HepG2 (cell line): ENCODE measurements around the gene FAM181A. TPM values are rescaled to one million over a fixed set of nuclear protein-coding genes. Genes with fewer than 3 reads are reported as not detected.

ENCODE experiments used
- ATAC-seq: fragments of 200-7000 bp; cut with Tn5 transposase; 3 replicates; pipeline ENCODE4 v1.9.1; 2020; ENCODE audit warnings: mild to moderate bottlenecking, moderate library complexity
- BruUV-seq: library from RNA; stranded (reverse); fragments of 400-500 nt; replicated peaks from 2 replicates; lab custom pipeline; 2021; lab: Mats Ljungman, UMichigan
- CTCF ChIA-PET: fragments of 300-600 bp; formaldehyde crosslinking; extraction: SDS; loops from one replicate; lab custom pipeline; 2021; ENCODE audit warnings: low total read pairs, inconsistent platforms, low intra/inter-chr PET ratio; lab: Yijun Ruan, JAX
- POLR2A ChIA-PET: fragments of 350-600 bp; sonication (Branson Sonifier 250); formaldehyde crosslinking; loops from one replicate; lab custom pipeline; 2020; ENCODE audit warnings: antibody characterized with exemption, inconsistent platforms; lab: Yijun Ruan, JAX
- DNase-seq: peaks from one replicate; pipeline ENCODE4 v3.0.0-alpha.2; 2015; ENCODE audit warnings: low spot score
- FAIRE-seq: peaks from 3 replicates; lab custom pipeline; 2011; peaks lifted over from hg19 to GRCh38; lab: Jason Lieb, UNC
- H2AFZ ChIP-seq: one replicate; pipeline ENCODE4 v1.6.1; 2011; ENCODE audit warnings: low read length, inconsistent platforms
- H3K27ac ChIP-seq: fragments of 300-600 bp; 3 replicates; pipeline ENCODE4 v1.8.0; 2011; ENCODE audit warnings: mixed run types, mild to moderate bottlenecking, mixed read lengths, low read length, inconsistent platforms; ENCODE audit not compliant: insufficient read depth; ENCODE audit errors: extremely low read length
- H3K27me3 ChIP-seq, 2 experiments: fragments of 200-600 bp in 1 of 2; 2 replicates in 1 of 2; 3 replicates in 1 of 2; pipeline versions ENCODE4 v1.6.0 to v1.8.0; 2011; ENCODE audit warnings: low read length in 2 of 2, mild to moderate bottlenecking in 2 of 2, moderate library complexity in 2 of 2, inconsistent platforms in 1 of 2; ENCODE audit not compliant: insufficient read depth in 2 of 2, control insufficient read depth in 1 of 2
- H3K36me3 ChIP-seq, 2 experiments: fragments of 200-600 bp in 1 of 2; replicated peaks in 1 of 2; 2 replicates in 1 of 2; 3 replicates in 1 of 2; pipeline versions ENCODE4 v1.5.1 to v1.8.0; 2011; ENCODE audit warnings: low read length in 2 of 2, inconsistent platforms in 1 of 2; ENCODE audit not compliant: insufficient read depth in 2 of 2, control insufficient read depth in 1 of 2
- H3K4me1 ChIP-seq: 2 replicates; pipeline ENCODE4 v1.5.1; 2012; ENCODE audit warnings: low read length, inconsistent platforms; ENCODE audit not compliant: insufficient read depth
- H3K4me2 ChIP-seq: 2 replicates; pipeline ENCODE4 v1.6.0; 2011; ENCODE audit warnings: low read depth, low read length, inconsistent platforms
- H3K4me3 ChIP-seq, 3 experiments: fragments of 200-600 bp in 1 of 3; sonication (generic), shearing (Covaris generic) in 1 of 3; replicated peaks in 1 of 3; 2 replicates each; pipeline ENCODE4 v1.5.1; 2011 to 2016; ENCODE audit warnings: low read length in 3 of 3, inconsistent platforms in 2 of 3, low read depth in 2 of 3, mild to moderate bottlenecking in 2 of 3, control low read depth in 1 of 3, mixed read lengths in 1 of 3; ENCODE audit not compliant: insufficient read depth in 1 of 3
- H3K79me2 ChIP-seq: one replicate; pipeline ENCODE4 v1.6.1; 2011; ENCODE audit warnings: low read length, inconsistent platforms; ENCODE audit not compliant: insufficient read depth
- H3K9ac ChIP-seq: 2 replicates; pipeline ENCODE4 v1.6.0; 2011; ENCODE audit warnings: mild to moderate bottlenecking, low read depth, low read length, inconsistent platforms; ENCODE audit not compliant: insufficient read depth
- H3K9me3 ChIP-seq: 2 replicates; pipeline ENCODE4 v1.5.1; 2012; ENCODE audit warnings: mild to moderate bottlenecking, low read length
- H4K20me1 ChIP-seq: 2 replicates; pipeline ENCODE4 v1.6.0; 2011; ENCODE audit warnings: inconsistent platforms, mild to moderate bottlenecking, low read length, moderate library complexity; ENCODE audit not compliant: insufficient read depth
- KDM2A ChIP-seq: sonication (generic); formaldehyde crosslinking; IDR thresholded peaks from 2 replicates; pipeline ENCODE4 v1.4.0; 2020; ENCODE audit warnings: low read depth, missing genetic modification reagents, borderline replicate concordance
- SNAI1 ChIP-seq: sonication (generic); formaldehyde crosslinking; IDR thresholded peaks from 2 replicates; pipeline ENCODE4 v1.5.0; 2020; ENCODE audit warnings: mild to moderate bottlenecking, missing genetic modification reagents, borderline replicate concordance
- ZNF570 ChIP-seq: sonication (generic); formaldehyde crosslinking; IDR thresholded peaks from 2 replicates; pipeline ENCODE4 v1.4.0; 2020; ENCODE audit warnings: mild to moderate bottlenecking, missing genetic modification reagents, borderline replicate concordance
- WGBS: methylation state at CpG from one replicate; pipeline ENCODE4 v1.1.6; 2017; ENCODE audit warnings: low lambda C conversion rate; 5-methylcytosine and 5-hydroxymethylcytosine counted together
- in situ Hi-C: cut with HindIII; loops from 2 replicates; pipeline ENCODE4 v1.10.0; 2017; ENCODE audit warnings: low pct_unique_long_range_greater_than_20kb; ENCODE audit not compliant: extremely low pct_ligation_motif_present
- intact Hi-C: fragments of 100-400 bp; cut with micrococcal nuclease; formaldehyde crosslinking; loops from one replicate; pipeline ENCODE4 v1.10.0; 2022; ENCODE audit not compliant: unreplicated experiment
- polyA plus RNA-seq, 8 experiments: library from polyadenylated mRNA; depleted of rRNA in 3 of 8; stranded (reverse) in 7 of 8; unstranded in 1 of 8; fragments of >200 nt; fragmentation: Illumina TruSeq in 4 of 8; extraction: Trizol in 4 of 8; gene quantifications; 2 replicates each; pipeline versions ENCODE4 v1.2.1 to v1.2.3, GENCODE V29; 2011 to 2016; ENCODE audit warnings: low read depth in 4 of 8, missing spikeins in 1 of 8, mixed read lengths in 1 of 8; ENCODE audit not compliant: insufficient read depth in 1 of 8
- total RNA-seq, 5 experiments: library from RNA; depleted of rRNA; stranded (reverse); fragments of >200 nt; fragmentation: Illumina TruSeq; extraction: Trizol; gene quantifications; 2 replicates each; pipeline ENCODE4 v1.2.3, GENCODE V29; 2016; ENCODE audit warnings: low read depth in 1 of 5
- TF ChIP-seq, protein P1 (sequence below): sonication (generic); formaldehyde crosslinking; IDR thresholded peaks from 2 replicates; pipeline ENCODE4 v1.4.0; 2020; ENCODE audit warnings: missing genetic modification reagents, mild to moderate bottlenecking, borderline replicate concordance
- TF ChIP-seq, protein P2 (sequence below): sonication (generic); formaldehyde crosslinking; IDR thresholded peaks from 2 replicates; pipeline ENCODE4 v1.8.1; 2023; ENCODE audit warnings: mild to moderate bottlenecking, missing genetic modification reagents

The FAM181A gene
- total and polyA plus RNA-seq, 2 of the 13 experiments (the other 11 are each of a cell fraction or from before 2014, with no cell fraction given), result 1.1 to 1.5 TPM

GRCh38 chr14:93967637-93968250 lies 40.6 kb downstream of the FAM181A start (continued):
- TF ChIP-seq, protein P1, sequence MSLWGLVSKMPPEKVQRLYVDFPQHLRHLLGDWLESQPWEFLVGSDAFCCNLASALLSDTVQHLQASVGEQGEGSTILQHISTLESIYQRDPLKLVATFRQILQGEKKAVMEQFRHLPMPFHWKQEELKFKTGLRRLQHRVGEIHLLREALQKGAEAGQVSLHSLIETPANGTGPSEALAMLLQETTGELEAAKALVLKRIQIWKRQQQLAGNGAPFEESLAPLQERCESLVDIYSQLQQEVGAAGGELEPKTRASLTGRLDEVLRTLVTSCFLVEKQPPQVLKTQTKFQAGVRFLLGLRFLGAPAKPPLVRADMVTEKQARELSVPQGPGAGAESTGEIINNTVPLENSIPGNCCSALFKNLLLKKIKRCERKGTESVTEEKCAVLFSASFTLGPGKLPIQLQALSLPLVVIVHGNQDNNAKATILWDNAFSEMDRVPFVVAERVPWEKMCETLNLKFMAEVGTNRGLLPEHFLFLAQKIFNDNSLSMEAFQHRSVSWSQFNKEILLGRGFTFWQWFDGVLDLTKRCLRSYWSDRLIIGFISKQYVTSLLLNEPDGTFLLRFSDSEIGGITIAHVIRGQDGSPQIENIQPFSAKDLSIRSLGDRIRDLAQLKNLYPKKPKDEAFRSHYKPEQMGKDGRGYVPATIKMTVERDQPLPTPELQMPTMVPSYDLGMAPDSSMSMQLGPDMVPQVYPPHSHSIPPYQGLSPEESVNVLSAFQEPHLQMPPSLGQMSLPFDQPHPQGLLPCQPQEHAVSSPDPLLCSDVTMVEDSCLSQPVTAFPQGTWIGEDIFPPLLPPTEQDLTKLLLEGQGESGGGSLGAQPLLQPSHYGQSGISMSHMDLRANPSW (CRISPR knock-in tag), result no peak
- no peak for TF ChIP-seq SNAI1 (CRISPR knock-in tag)
- TF ChIP-seq, protein P2, sequence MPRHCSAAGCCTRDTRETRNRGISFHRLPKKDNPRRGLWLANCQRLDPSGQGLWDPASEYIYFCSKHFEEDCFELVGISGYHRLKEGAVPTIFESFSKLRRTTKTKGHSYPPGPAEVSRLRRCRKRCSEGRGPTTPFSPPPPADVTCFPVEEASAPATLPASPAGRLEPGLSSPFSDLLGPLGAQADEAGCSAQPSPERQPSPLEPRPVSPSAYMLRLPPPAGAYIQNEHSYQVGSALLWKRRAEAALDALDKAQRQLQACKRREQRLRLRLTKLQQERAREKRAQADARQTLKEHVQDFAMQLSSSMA, result no peak

GRCh38 chr14:93969082-93969828 lies 42.1 kb downstream of the FAM181A start:
- Histone ChIP-seq H2AFZ (no peak overlapping the region), H3K4me1 (peaks cover 40% of the 10 kb centered on the region), H3K9me3 (no peaks in the 10 kb centered on the region), H3K27me3 (peaks cover 7 to 31% of the 10 kb centered on the region in 2 experiments; a peak in 4 of 5 replicates), H3K9ac (no peak overlapping the region)
- DNase-seq, result no peak
- in situ Hi-C loops, result no loop called here
- POLR2A ChIA-PET, result interaction anchor here (1.4 to 2.4 kb wide), 2 partner anchors 10 to 29 kb away, joined by 8 to 10 read pairs; no protein-coding TSS in a partner anchor
- TF ChIP-seq ZNF570 (no peak), KDM2A (CRISPR knock-in tag) (no peak)
- TF ChIP-seq, all 625 proteins: peak for 0
- H3K36me3 ChIP-seq, result no peaks in the 10 kb centered on the region; a peak in 1 of 5 replicates
- FAIRE-seq, result no peak
- no peak overlapping the region for H3K4me3 ChIP-seq
- no peak overlapping the region for H3K4me2 ChIP-seq
- CTCF ChIA-PET, result interaction anchor here (0.7 to 3.8 kb wide), 3 partner anchors 16 to 30 kb away, joined by 3 to 51 read pairs (median 23); no protein-coding TSS in a partner anchor
- ATAC-seq, result no peak
- intact Hi-C loops, result no loop called here
- no peak overlapping the region for H3K27ac ChIP-seq
- BruUV-seq, result no TSS peak
- WGBS, result 41% methylated on average over 4 of the region's 12 CpGs
- no peaks in the 10 kb centered on the region for H3K79me2 ChIP-seq
- no peaks in the 10 kb centered on the region for H4K20me1 ChIP-seq
